Stromal cell of bone marrow (primary cell): ENCODE data around the gene AGL.
"Not testable (repeated sequence)": the region's sequence is repeated elsewhere in the genome, so short reads cannot be mapped to it uniquely, and the experiment has no call there.

Experiments used
- DNase-seq: peaks from one replicate; pipeline ENCODE4 v3.0.0-alpha.2; 2012; ENCODE audit warnings: low read depth

Gene AGL

GRCh38 chr1:99849744-99850458, at the start of gene AGL:
Gene AGL, plus strand, starts transcription at chr1:99850361. Its CDS starts 682 bp downstream, at chr1:99851043.
- peak; percentile 31 for DNase-seq

GRCh38 chr1:99801584-99801983, 48.6 kb upstream of the AGL start:
- DNase-seq: no peak

- no peak for DNase-seq
Observed at GRCh38 chr1:99806882-99807281, 43.3 kb upstream of the AGL start.

GRCh38 chr1:99808391-99809115, 41.6 kb upstream of the AGL start:
- peak; percentile 80 for DNase-seq

GRCh38 chr1:99811075-99811474, 39.1 kb upstream of the AGL start:
- DNase-seq: no peak

- DNase-seq: no peak
Observed at GRCh38 chr1:99811747-99812146, 38.4 kb upstream of the AGL start.

GRCh38 chr1:99814373-99814900, 35.7 kb upstream of the AGL start:
- DNase-seq: no peak

- no peak for DNase-seq
Observed at GRCh38 chr1:99816656-99817055, 33.5 kb upstream of the AGL start.

GRCh38 chr1:99818063-99818699, 32.0 kb upstream of the AGL start:
- no peak for DNase-seq

- no peak for DNase-seq
Observed at GRCh38 chr1:99820546-99820945, 29.6 kb upstream of the AGL start.

- no peak for DNase-seq
Observed at GRCh38 chr1:99825098-99825497, 25.1 kb upstream of the AGL start.

- no peak for DNase-seq
Observed at GRCh38 chr1:99825702-99826101, 24.5 kb upstream of the AGL start.

- DNase-seq: no peak
Observed at GRCh38 chr1:99827970-99828369, 22.2 kb upstream of the AGL start.

- no peak for DNase-seq
Observed at GRCh38 chr1:99829269-99829668, 20.9 kb upstream of the AGL start.

GRCh38 chr1:99833911-99834310, 16.2 kb upstream of the AGL start:
- DNase-seq: not testable (repeated sequence)

- not testable (repeated sequence) for DNase-seq
Observed at GRCh38 chr1:99836171-99837103, 13.7 kb upstream of the AGL start.

GRCh38 chr1:99840353-99840752, 9.8 kb upstream of the AGL start:
- DNase-seq: not testable (repeated sequence)

- no peak for DNase-seq
Observed at GRCh38 chr1:99843760-99844159, 6.4 kb upstream of the AGL start.

- DNase-seq: not testable (repeated sequence)
Observed at GRCh38 chr1:99845201-99845600, 5.0 kb upstream of the AGL start.

GRCh38 chr1:99849413-99849743, 783 bp upstream of the AGL start:
- no peak for DNase-seq

- DNase-seq: no peak
Observed at GRCh38 chr1:99850459-99851291, 514 bp downstream of the AGL start.
